H9 (cell line): ENCODE results near the gene GLIS2. TPM values are rescaled to one million over a fixed set of nuclear protein-coding genes. Genes with fewer than 3 reads are reported as not detected.

Source experiments
- DNase-seq: peaks from one replicate; pipeline ENCODE4 v3.0.0-alpha.2; 2017
- H2AFZ ChIP-seq: one replicate; pipeline ENCODE4 v1.6.1; 2013; ENCODE audit warnings: mild to moderate bottlenecking, low read length, control low read depth, moderate library complexity
- H2AK5ac ChIP-seq: 2 replicates; pipeline ENCODE4 v1.6.1; 2013; ENCODE audit warnings: low read length, control low read depth, mixed read lengths; ENCODE audit not compliant: insufficient read length
- H2BK120ac ChIP-seq: one replicate; pipeline ENCODE4 v1.6.1; 2013; ENCODE audit warnings: low read depth, mild to moderate bottlenecking, low read length, control low read depth, inconsistent platforms; ENCODE audit not compliant: poor library complexity, severe bottlenecking
- H2BK12ac ChIP-seq: 2 replicates; pipeline ENCODE4 v1.6.1; 2013; ENCODE audit warnings: low read length, control low read depth, mixed read lengths, low read depth; ENCODE audit not compliant: insufficient read length
- H2BK15ac ChIP-seq: 2 replicates; pipeline ENCODE4 v1.6.1; 2013; ENCODE audit warnings: low read depth, low read length, control low read depth
- H2BK20ac ChIP-seq: one replicate; pipeline ENCODE4 v1.6.1; 2013; ENCODE audit warnings: low read depth, mild to moderate bottlenecking, low read length, control low read depth, inconsistent platforms; ENCODE audit not compliant: poor library complexity, severe bottlenecking
- H2BK5ac ChIP-seq: 2 replicates; pipeline ENCODE4 v1.6.1; 2013; ENCODE audit warnings: low read length, control low read depth, mixed read lengths; ENCODE audit not compliant: insufficient read length
- H3K14ac ChIP-seq: 2 replicates; pipeline ENCODE4 v1.6.1; 2013; ENCODE audit warnings: low read length, control low read depth; ENCODE audit not compliant: insufficient read depth
- H3K18ac ChIP-seq: 2 replicates; pipeline ENCODE4 v1.6.1; 2013; ENCODE audit warnings: low read depth, mild to moderate bottlenecking, mixed read lengths, low read length, control low read depth; ENCODE audit not compliant: insufficient read length
- H3K23ac ChIP-seq: 2 replicates; pipeline ENCODE4 v1.6.1; 2013; ENCODE audit warnings: low read length, control low read depth, mixed read lengths, low read depth; ENCODE audit not compliant: insufficient read length
- H3K23me2 ChIP-seq: 2 replicates; pipeline ENCODE4 v1.6.1; 2013; ENCODE audit warnings: low read depth, mild to moderate bottlenecking, mixed read lengths, low read length, control low read depth; ENCODE audit not compliant: insufficient read length, poor library complexity, severe bottlenecking
- H3K27ac ChIP-seq: 2 replicates; pipeline ENCODE4 v1.5.1; 2013; ENCODE audit warnings: low read length, control low read depth, mixed read lengths, low read depth; ENCODE audit not compliant: insufficient read length
- H3K27me3 ChIP-seq: 2 replicates; pipeline ENCODE4 v1.6.1; 2013; ENCODE audit warnings: low read length, control low read depth, inconsistent platforms; ENCODE audit not compliant: insufficient read depth
- H3K4ac ChIP-seq: 2 replicates; pipeline ENCODE4 v1.6.1; 2013; ENCODE audit warnings: low read depth, mild to moderate bottlenecking, control low read depth, inconsistent platforms, low read length, moderate library complexity
- H3K4me1 ChIP-seq: 2 replicates; pipeline ENCODE4 v1.6.1; 2013; ENCODE audit warnings: low read length, control low read depth, inconsistent platforms; ENCODE audit not compliant: insufficient read depth
- H3K4me2 ChIP-seq: 2 replicates; pipeline ENCODE4 v1.6.1; 2013; ENCODE audit warnings: low read length, control low read depth, mixed read lengths; ENCODE audit not compliant: insufficient read length, insufficient read depth
- H3K56ac ChIP-seq: 2 replicates; pipeline ENCODE4 v1.6.1; 2013; ENCODE audit warnings: low read depth, mild to moderate bottlenecking, mixed read lengths, low read length, control low read depth; ENCODE audit not compliant: insufficient read length
- H3K79me1 ChIP-seq: 2 replicates; pipeline ENCODE4 v1.6.1; 2013; ENCODE audit warnings: low read depth, mild to moderate bottlenecking, moderate library complexity, low read length, control low read depth, inconsistent platforms; ENCODE audit not compliant: insufficient read depth, poor library complexity, severe bottlenecking
- H3K79me2 ChIP-seq: 2 replicates; pipeline ENCODE4 v1.6.1; 2013; ENCODE audit warnings: low read length, control low read depth, inconsistent platforms; ENCODE audit not compliant: insufficient read depth
- H3K9ac ChIP-seq: 2 replicates; pipeline ENCODE4 v1.6.1; 2013; ENCODE audit warnings: low read length, control low read depth, mixed read lengths; ENCODE audit not compliant: insufficient read length; ENCODE audit errors: extremely low read depth
- H3K9me3 ChIP-seq: one replicate; pipeline ENCODE4 v1.6.1; 2013; ENCODE audit warnings: low read depth, low read length, inconsistent platforms; ENCODE audit not compliant: control insufficient read depth
- H3T11ph ChIP-seq: one replicate; pipeline ENCODE4 v1.6.1; 2013; ENCODE audit warnings: mild to moderate bottlenecking, low read length, control low read depth, inconsistent platforms
- H4K20me1 ChIP-seq: one replicate; pipeline ENCODE4 v1.6.1; 2013; ENCODE audit not compliant: control insufficient read depth, insufficient read length, insufficient read depth
- H4K5ac ChIP-seq: 2 replicates; pipeline ENCODE4 v1.6.1; 2013; ENCODE audit warnings: low read depth, mild to moderate bottlenecking, mixed read lengths, low read length, control low read depth; ENCODE audit not compliant: insufficient read length
- H4K8ac ChIP-seq: replicated peaks from 2 replicates; pipeline ENCODE4 v1.6.1; 2013; ENCODE audit warnings: low read length, control low read depth, mixed read lengths, low read depth; ENCODE audit not compliant: insufficient read length
- H4K91ac ChIP-seq: 2 replicates; pipeline ENCODE4 v1.6.1; 2013; ENCODE audit warnings: low read depth, mild to moderate bottlenecking, moderate library complexity, mixed read lengths, low read length, control low read depth; ENCODE audit not compliant: insufficient read length
- H3K27ac Mint-ChIP-seq, 3 experiments: 2 replicates in 2 of 3; 3 replicates in 1 of 3; pipeline ENCODE4 v1.8.0; 2020 to 2021; ENCODE audit warnings: mixed read lengths in 3 of 3, mild to moderate bottlenecking in 1 of 3, moderate library complexity in 1 of 3
- H3K27me3 Mint-ChIP-seq: 2 replicates; pipeline ENCODE4 v1.8.0; 2021; ENCODE audit warnings: low read depth, mild to moderate bottlenecking, moderate library complexity, mixed read lengths
- H3K36me3 Mint-ChIP-seq, 3 experiments: 2 replicates in 2 of 3; 3 replicates in 1 of 3; pipeline ENCODE4 v1.8.0; 2020 to 2021; ENCODE audit warnings: low read depth in 3 of 3, mixed read lengths in 3 of 3; ENCODE audit not compliant: insufficient read depth in 1 of 3
- H3K4me1 Mint-ChIP-seq, 2 experiments: 2 replicates each; pipeline ENCODE4 v1.8.0; 2020; ENCODE audit warnings: mixed read lengths in 2 of 2
- H3K4me3 Mint-ChIP-seq, 2 experiments: 2 replicates in 1 of 2; 3 replicates in 1 of 2; pipeline ENCODE4 v1.8.0; 2020 to 2021; ENCODE audit warnings: mild to moderate bottlenecking in 2 of 2, mixed read lengths in 2 of 2, moderate library complexity in 1 of 2
- H3K9me3 Mint-ChIP-seq, 2 experiments: 2 replicates in 1 of 2; 3 replicates in 1 of 2; pipeline ENCODE4 v1.8.0; 2020; ENCODE audit warnings: mild to moderate bottlenecking in 2 of 2, mixed read lengths in 2 of 2, moderate library complexity in 1 of 2
- WGBS: extraction: QIAGEN DNeasy Blood & Tissue Kit; methylation state at CpG from one replicate; pipeline ENCODE4 v1.1.7; 2013; ENCODE audit warnings: missing lambda C conversion rate, low lambda C conversion rate, mixed read lengths; ENCODE audit not compliant: insufficient read length; ENCODE audit errors: extremely low coverage; 5-methylcytosine and 5-hydroxymethylcytosine counted together
- total RNA-seq: library from RNA; stranded (reverse); gene quantifications from 2 replicates; pipeline ENCODE4 v1.2.1, GENCODE V29; 2021
- TF ChIP-seq, protein P1 (sequence below): fragments of 200-600 bp; sonication (generic); conservative IDR thresholded peaks from 3 replicates; pipeline ENCODE4 v1.8.0; 2021; ENCODE audit warnings: antibody characterized with exemption, mild to moderate bottlenecking

Gene GLIS2
- total RNA-seq, 1 experiment from 2014 or later = 14.3 TPM

DNA sequence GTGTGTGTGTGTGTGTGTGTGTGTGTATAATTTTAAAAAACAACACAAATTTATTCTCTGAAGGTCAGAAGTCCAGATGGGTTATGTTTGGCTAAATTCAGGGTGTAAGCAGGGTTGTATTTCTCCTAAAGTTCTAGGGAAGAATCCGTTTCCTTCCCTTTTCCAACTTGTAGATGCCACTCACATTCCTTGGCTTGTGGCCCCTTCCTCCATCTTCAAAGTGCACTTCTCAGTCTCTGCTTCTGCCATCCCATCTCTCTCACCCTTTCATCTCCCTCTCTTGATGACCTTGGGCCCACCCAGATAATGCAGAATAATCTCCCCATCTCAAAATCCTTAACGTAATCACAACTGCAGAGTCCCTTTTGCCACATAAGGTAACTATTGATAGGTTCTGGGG, 35.2 kb upstream of the GLIS2 start:
- Histone ChIP-seq H2BK12ac (no peak overlapping the region), H3T11ph (no peak overlapping the region), H3K27me3 (no peaks in the 10 kb centered on the region), H3K4me1 (no peaks in the 10 kb centered on the region), H3K9me3 (no peaks in the 10 kb centered on the region), H2BK15ac (no peak overlapping the region), H3K4ac (no peak overlapping the region), H4K5ac (no peak overlapping the region), H3K14ac (no peak overlapping the region), H3K23me2 (no peaks in the 10 kb centered on the region), H2AFZ (no peak overlapping the region), H3K23ac (no peak overlapping the region), H3K79me2 (no peaks in the 10 kb centered on the region), H3K9ac (no peak overlapping the region), H2BK120ac (no peak overlapping the region), H2BK5ac (no peak overlapping the region), H3K79me1 (no peaks in the 10 kb centered on the region), H3K18ac (no peak overlapping the region), H4K8ac (no peak overlapping the region), H4K20me1 (no peaks in the 10 kb centered on the region), H2AK5ac (no peak overlapping the region), H4K91ac (no peak overlapping the region), H3K4me2 (no peak overlapping the region), H3K56ac (no peak overlapping the region), H3K27ac (no peak overlapping the region), H2BK20ac (no peak overlapping the region)
- Mint-ChIP-seq H3K9me3 (peaks cover 6 to 15% of the 10 kb centered on the region in 2 experiments), H3K4me1 (peaks cover 3 to 12% of the 10 kb centered on the region in 2 experiments; a peak in 3 of 4 replicates), H3K4me3 (no peak overlapping the region), H3K27ac (no peak overlapping the region), H3K27me3 (peaks cover 3% of the 10 kb centered on the region), H3K36me3 (peaks cover 0 to 9% (median 4%) of the 10 kb centered on the region in 3 experiments; a peak in 4 of 7 replicates)
- TF ChIP-seq, protein P1, sequence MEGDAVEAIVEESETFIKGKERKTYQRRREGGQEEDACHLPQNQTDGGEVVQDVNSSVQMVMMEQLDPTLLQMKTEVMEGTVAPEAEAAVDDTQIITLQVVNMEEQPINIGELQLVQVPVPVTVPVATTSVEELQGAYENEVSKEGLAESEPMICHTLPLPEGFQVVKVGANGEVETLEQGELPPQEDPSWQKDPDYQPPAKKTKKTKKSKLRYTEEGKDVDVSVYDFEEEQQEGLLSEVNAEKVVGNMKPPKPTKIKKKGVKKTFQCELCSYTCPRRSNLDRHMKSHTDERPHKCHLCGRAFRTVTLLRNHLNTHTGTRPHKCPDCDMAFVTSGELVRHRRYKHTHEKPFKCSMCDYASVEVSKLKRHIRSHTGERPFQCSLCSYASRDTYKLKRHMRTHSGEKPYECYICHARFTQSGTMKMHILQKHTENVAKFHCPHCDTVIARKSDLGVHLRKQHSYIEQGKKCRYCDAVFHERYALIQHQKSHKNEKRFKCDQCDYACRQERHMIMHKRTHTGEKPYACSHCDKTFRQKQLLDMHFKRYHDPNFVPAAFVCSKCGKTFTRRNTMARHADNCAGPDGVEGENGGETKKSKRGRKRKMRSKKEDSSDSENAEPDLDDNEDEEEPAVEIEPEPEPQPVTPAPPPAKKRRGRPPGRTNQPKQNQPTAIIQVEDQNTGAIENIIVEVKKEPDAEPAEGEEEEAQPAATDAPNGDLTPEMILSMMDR = no peak
- no CpG with 5 or more reads among the region's 2 CpGs for WGBS
- no peak for DNase-seq
